ENCODE results near the gene SASS6. TPM values are rescaled to one million over a fixed set of nuclear protein-coding genes. Genes with fewer than 3 reads are reported as not detected.
"Not testable (repeated sequence)": the region's sequence is repeated elsewhere in the genome, so short reads cannot be mapped to it uniquely, and the experiment has no call there.

The SASS6 gene
- total RNA-seq, 8 experiments from 2014 or later, result 0.97 to 12.5 (median 8.0) TPM

DNA sequence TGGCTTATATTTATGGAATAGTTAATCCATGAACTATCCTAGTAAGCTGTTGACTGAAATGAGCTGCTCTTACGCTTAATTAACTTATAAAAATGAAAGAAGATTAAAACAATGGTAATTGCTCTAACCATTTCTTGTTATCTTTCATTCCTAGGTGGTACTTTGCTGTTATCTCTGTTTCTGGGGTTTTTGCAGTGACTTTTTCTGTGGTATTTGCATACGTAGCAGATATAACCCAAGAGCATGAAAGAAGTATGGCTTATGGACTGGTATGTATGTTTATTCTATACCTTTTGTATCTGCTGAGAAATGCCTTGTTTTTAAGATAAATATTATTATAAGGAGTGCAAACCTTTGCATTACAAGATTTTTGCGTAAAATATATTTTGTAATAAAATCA is 71.0 kb downstream of the SASS6 start:
- in situ Hi-C loops (cut with MboI; ENCODE audit: low pct_unique_long_range_greater_than_20kb in 2 of 9, low sequenced_read_pairs in 9 of 9, unreplicated experiment in 9 of 9), result no loop called here
- Histone ChIP-seq H3K27ac (no peak overlapping the region), H3K4me3 (no peak overlapping the region), H3K4me1 (replicated peaks in 1 of 2) (no peaks in the 10 kb centered on the region)
- ATAC-seq (replicated peaks in 6 of 8), result no peak
- WGBS, 10 experiments, result 95 to 100% (median 100%) methylated on average over 1 to 3 of the region's 3 CpGs

DNA sequence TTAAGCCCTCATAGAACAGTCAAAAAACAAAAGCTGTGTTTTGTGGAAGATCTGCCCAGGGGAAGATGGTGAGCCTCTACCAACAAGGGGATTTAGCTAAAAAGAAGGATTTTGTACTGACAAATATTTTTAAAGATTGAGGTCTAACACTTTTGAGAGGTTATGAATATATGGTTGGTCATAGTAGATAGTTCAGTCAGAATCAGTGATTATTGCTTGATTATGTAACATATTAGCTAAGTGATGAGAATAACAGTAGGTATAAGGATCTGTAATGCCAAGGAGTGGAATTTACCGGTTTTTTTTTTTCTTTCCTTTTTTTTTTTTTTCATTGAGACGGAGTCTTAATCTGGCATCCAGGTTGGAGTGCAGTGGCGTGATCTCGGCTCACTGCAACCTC is 79.0 kb downstream of the SASS6 start:
- Histone ChIP-seq H3K4me3 (no peak overlapping the region), H3K27ac (no peak overlapping the region), H3K4me1 (replicated peaks in 1 of 2) (peaks cover 0 to 2% of the 10 kb centered on the region in 2 donors)
- 88 to 100% (median 100%) methylated on average over 3 to 4 of the region's 4 CpGs; no CpG with 5 or more reads in 1 of the 10 experiments for WGBS, 10 experiments
- ATAC-seq (replicated peaks in 6 of 8), result no peak
- in situ Hi-C loops (cut with MboI; ENCODE audit: low pct_unique_long_range_greater_than_20kb in 2 of 9, low sequenced_read_pairs in 9 of 9, unreplicated experiment in 9 of 9), result no loop called here

DNA sequence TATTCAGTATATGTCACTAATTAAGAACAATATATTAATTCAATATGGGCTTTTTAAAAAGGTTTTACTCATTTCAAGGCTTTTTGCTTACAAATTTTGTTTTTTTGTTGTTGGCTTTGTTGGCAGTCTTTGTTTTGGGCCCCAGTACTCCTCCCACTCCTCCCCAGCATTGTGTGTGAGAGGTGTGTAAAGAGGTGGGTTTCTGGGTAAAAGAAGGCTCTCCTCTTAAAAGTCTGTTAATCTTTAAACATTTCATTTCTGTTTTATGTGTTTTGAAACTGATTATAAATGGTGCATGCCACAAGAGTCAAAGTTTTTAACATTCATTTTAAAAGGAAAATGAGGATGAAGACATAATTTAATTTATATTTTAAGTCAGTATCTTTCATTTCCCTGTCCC is 79.6 kb downstream of the SASS6 start:
- in situ Hi-C loops (cut with MboI; ENCODE audit: low pct_unique_long_range_greater_than_20kb in 2 of 9, low sequenced_read_pairs in 9 of 9, unreplicated experiment in 9 of 9), result no loop called here
- ATAC-seq (replicated peaks in 6 of 8), result no peak
- H3K4me3 ChIP-seq, result no peak overlapping the region
- no peak overlapping the region for H3K27ac ChIP-seq
- peaks cover 0 to 2% of the 10 kb centered on the region in 2 donors for H3K4me1 ChIP-seq (replicated peaks in 1 of 2)

DNA sequence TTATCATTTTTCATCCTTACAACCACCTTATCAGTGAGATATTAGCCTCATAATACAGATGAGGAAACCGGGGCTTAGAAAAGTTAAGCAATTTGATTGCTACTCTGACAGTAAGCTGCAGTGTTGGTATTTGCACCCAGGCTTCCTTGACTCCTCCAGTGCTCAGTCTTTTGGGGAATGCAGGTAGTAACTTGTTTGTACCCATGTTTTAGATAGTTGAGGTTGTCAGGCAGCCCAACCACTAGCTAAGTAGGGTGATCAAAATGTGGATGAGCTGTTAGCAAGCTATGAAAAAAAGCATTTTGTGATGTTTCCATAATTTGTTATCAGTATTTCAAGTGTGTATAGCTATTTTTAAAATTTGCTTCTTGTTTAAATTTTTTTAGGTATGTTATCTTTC is 80.8 kb downstream of the SASS6 start:
- Histone ChIP-seq H3K27ac (no peak overlapping the region), H3K4me3 (no peak overlapping the region), H3K4me1 (replicated peaks in 1 of 2) (peaks cover 0 to 2% of the 10 kb centered on the region in 2 donors)
- ATAC-seq (replicated peaks in 6 of 8), result no peak
- 86 to 100% (median 100%) methylated on average over 1 of the region's 1 CpG; no CpG with 5 or more reads in 4 of the 10 experiments for WGBS, 10 experiments
- in situ Hi-C loops (cut with MboI; ENCODE audit: low pct_unique_long_range_greater_than_20kb in 2 of 9, low sequenced_read_pairs in 9 of 9, unreplicated experiment in 9 of 9), result no loop called here

DNA sequence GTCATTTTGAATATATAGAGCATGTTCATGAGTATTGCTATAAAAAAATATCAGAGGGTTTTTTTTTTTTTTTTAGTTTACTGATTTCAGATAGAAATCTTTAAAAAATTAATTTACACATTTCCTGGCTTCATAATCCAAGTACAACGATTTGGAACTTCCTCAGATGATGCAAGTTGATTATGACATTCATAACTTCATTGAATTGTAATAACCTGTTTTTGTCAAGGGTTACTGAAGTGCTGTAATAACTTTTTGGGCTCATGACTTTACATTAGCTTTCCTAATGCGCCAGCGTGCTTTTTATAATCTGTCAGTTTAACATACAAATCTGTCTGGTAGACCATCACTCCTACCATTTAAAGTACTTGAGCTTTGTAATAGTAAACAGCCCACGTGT is 81.3 kb downstream of the SASS6 start:
- Histone ChIP-seq H3K27ac (no peak overlapping the region), H3K4me1 (replicated peaks in 1 of 2) (peaks cover 0 to 2% of the 10 kb centered on the region in 2 donors), H3K4me3 (no peak overlapping the region)
- ATAC-seq (replicated peaks in 6 of 8), result no peak
- in situ Hi-C loops (cut with MboI; ENCODE audit: low pct_unique_long_range_greater_than_20kb in 2 of 9, low sequenced_read_pairs in 9 of 9, unreplicated experiment in 9 of 9), result no loop called here
- WGBS, 10 experiments, result 67 to 100% (median 92%) methylated on average over 3 to 4 of the region's 4 CpGs; no CpG with 5 or more reads in 1 of the 10 experiments

- no peak overlapping the region for H3K4me3 ChIP-seq
- no peak overlapping the region for H3K27ac ChIP-seq
- peaks cover 0 to 2% of the 10 kb centered on the region in 2 donors for H3K4me1 ChIP-seq (replicated peaks in 1 of 2)
- in situ Hi-C loops (cut with MboI; ENCODE audit: low pct_unique_long_range_greater_than_20kb in 2 of 9, low sequenced_read_pairs in 9 of 9, unreplicated experiment in 9 of 9), result no loop called here
- no peak for ATAC-seq (replicated peaks in 6 of 8)
- 80 to 100% (median 94%) methylated on average over 2 to 4 of the region's 4 CpGs; no CpG with 5 or more reads in 1 of the 10 experiments for WGBS, 10 experiments
Measured at GRCh38 chr1:100050139-100050538, 82.6 kb downstream of the SASS6 start.

DNA sequence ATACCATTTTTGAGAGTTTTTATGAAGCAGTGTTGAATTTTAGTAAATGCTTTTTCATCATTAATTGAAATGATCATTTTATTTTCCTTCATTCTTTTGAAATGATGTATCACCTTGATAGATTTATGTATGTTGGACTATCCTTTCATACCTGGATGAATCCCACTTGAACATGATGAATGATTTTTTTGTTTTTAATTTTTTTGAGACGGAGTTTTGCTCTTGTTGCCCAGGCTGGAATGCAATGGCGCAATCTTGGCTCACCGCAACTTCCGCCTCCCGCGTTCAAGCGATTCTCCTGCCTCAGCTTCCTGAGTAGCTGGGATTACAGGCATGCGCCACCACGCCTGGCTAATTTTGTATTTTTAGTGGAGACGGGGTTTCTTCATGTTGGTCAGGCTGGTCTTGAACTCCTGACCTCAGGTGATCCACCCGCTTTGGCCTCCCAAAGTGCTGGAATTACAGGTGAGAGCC is 85.5 kb downstream of the SASS6 start:
- WGBS, 10 experiments, result 40 to 100% (median 98%) methylated on average over 1 to 11 of the region's 11 CpGs; no CpG with 5 or more reads in 2 of the 10 experiments
- not testable (repeated sequence) for H3K4me3 ChIP-seq; H3K27ac ChIP-seq; H3K4me1 ChIP-seq (replicated peaks in 1 of 2); ATAC-seq (replicated peaks in 6 of 8)
- in situ Hi-C loops (cut with MboI; ENCODE audit: low pct_unique_long_range_greater_than_20kb in 2 of 9, low sequenced_read_pairs in 9 of 9, unreplicated experiment in 9 of 9), result loop anchor here in 1 of 9 experiments (25.0 kb wide), 1 partner anchor 235 kb away; no protein-coding TSS in a partner anchor

GRCh38 chr1:100045206-100045605 is 87.5 kb downstream of the SASS6 start:
- no peak for ATAC-seq (replicated peaks in 6 of 8)
- no peak overlapping the region for H3K4me3 ChIP-seq
- H3K4me1 ChIP-seq (replicated peaks in 1 of 2), result peaks cover 5 to 7% of the 10 kb centered on the region in 2 donors
- 79 to 100% (median 98%) methylated on average over 3 to 5 of the region's 5 CpGs for WGBS, 10 experiments
- in situ Hi-C loops (cut with MboI; ENCODE audit: low pct_unique_long_range_greater_than_20kb in 2 of 9, low sequenced_read_pairs in 9 of 9, unreplicated experiment in 9 of 9), result loop anchor here in 1 of 9 experiments (25.0 kb wide), 1 partner anchor 233 kb away; no protein-coding TSS in a partner anchor
- H3K27ac ChIP-seq, result no peak overlapping the region

GRCh38 chr1:100039591-100039990 is 93.1 kb downstream of the SASS6 start:
- ATAC-seq (replicated peaks in 6 of 8), result no peak
- in situ Hi-C loops (cut with MboI; ENCODE audit: low pct_unique_long_range_greater_than_20kb in 2 of 9, low sequenced_read_pairs in 9 of 9, unreplicated experiment in 9 of 9), result loop anchor here in 1 of 9 experiments (25.0 kb wide), 1 partner anchor 227 kb away; no protein-coding TSS in a partner anchor
- WGBS, 10 experiments, result 0 to 21% (median 8%) methylated on average over 1 to 2 of the region's 2 CpGs
- peaks cover 6 to 22% of the 10 kb centered on the region in 2 donors for H3K4me1 ChIP-seq (replicated peaks in 1 of 2)
- no peak overlapping the region for H3K27ac ChIP-seq
- H3K4me3 ChIP-seq, result peak overlapping the region; percentile 64 to 86 (median 74)

- Histone ChIP-seq H3K4me3 (peak overlapping the region; percentile 64 to 86 (median 74)), H3K4me1 (replicated peaks in 1 of 2) (peaks cover 6 to 22% of the 10 kb centered on the region in 2 donors), H3K27ac (peak overlapping the region; percentile 94 to 96)
- WGBS, 10 experiments, result 0 to 4% (median 1%) methylated on average over 2 to 23 of the region's 37 CpGs
- in situ Hi-C loops (cut with MboI; ENCODE audit: low pct_unique_long_range_greater_than_20kb in 2 of 9, low sequenced_read_pairs in 9 of 9, unreplicated experiment in 9 of 9), result loop anchor here in 1 of 9 experiments (25.0 kb wide), 1 partner anchor 226 kb away; no protein-coding TSS in a partner anchor
- ATAC-seq (replicated peaks in 6 of 8), result peak; percentile 39 to 60 (median 50)
Measured at GRCh38 chr1:100038660-100039287, 94.0 kb downstream of the SASS6 start.

DNA sequence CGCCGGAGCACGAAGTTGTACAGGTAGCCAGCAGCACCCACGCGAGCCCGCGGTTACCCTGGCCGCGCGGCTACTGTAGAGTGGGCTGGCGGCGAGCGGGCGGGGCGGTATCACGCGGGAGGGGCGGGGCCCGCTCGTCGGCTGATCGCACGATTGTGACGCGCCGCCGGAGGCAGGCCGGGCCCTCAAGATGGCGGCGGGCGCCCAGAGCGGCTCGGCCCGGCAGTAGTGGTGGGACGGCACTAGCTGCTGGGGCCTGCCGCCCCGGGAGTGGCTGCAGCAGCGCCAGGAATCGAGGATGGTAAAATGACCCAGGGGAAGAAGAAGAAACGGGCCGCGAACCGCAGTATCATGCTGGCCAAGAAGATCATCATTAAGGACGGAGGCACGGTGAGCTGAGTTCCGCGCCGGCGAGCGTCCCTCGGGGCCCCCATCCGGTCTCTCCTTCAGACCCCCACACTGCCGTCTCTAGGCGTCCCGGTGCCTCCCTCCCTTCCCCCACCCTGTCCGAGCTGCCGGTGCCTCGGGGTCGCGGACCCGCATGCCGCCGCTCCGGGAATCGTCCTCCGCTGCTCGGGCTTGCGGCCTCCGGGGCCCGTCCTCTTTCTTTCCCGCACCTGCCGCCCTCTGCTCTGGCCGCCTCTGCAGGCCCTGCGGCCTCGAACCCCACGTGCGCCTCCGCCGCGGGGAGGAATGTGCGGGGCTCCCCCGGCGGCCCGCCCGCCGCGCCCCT is 94.6 kb downstream of the SASS6 start:
- H3K27ac ChIP-seq, result peak overlapping the region; percentile 94 to 96
- ATAC-seq (replicated peaks in 6 of 8), result peak; percentile 77 to 96 (median 94)
- H3K4me3 ChIP-seq, result peak overlapping the region; percentile 64 to 86 (median 74)
- 0 to 5% (median 0%) methylated on average over 8 to 19 of the region's 87 CpGs; no CpG with 5 or more reads in 6 of the 10 experiments for WGBS, 10 experiments
- in situ Hi-C loops (cut with MboI; ENCODE audit: low pct_unique_long_range_greater_than_20kb in 2 of 9, low sequenced_read_pairs in 9 of 9, unreplicated experiment in 9 of 9), result loop anchor here in 1 of 9 experiments (25.0 kb wide), 1 partner anchor 226 kb away; no protein-coding TSS in a partner anchor
- peaks cover 6 to 22% of the 10 kb centered on the region in 2 donors for H3K4me1 ChIP-seq (replicated peaks in 1 of 2)

DNA sequence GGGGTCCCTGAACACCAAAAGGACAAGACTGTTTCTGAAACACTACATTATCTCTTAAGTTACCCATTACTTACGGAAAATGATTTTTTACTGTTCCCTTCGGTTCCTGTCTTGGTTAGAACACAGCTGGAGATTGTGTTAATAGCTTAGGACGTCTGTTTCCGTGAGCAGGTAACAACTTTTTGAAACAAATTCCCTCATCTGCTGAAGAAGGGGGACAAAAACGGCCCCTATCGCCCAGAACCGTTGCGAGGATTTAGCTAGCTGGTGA is 95.1 kb downstream of the SASS6 start:
- ATAC-seq (replicated peaks in 6 of 8), result peak in 1 of 8 experiments; percentile 1
- Histone ChIP-seq H3K4me3 (peak overlapping the region; percentile 64 to 86 (median 74)), H3K27ac (peak overlapping the region; percentile 94 to 96), H3K4me1 (replicated peaks in 1 of 2) (peaks cover 6 to 22% of the 10 kb centered on the region in 2 donors)
- in situ Hi-C loops (cut with MboI; ENCODE audit: low pct_unique_long_range_greater_than_20kb in 2 of 9, low sequenced_read_pairs in 9 of 9, unreplicated experiment in 9 of 9), result loop anchor here in 1 of 9 experiments (25.0 kb wide), 1 partner anchor 225 kb away; no protein-coding TSS in a partner anchor
- WGBS, 10 experiments, result 0% methylated on average over 1 to 7 of the region's 8 CpGs; no CpG with 5 or more reads in 2 of the 10 experiments

Data from motor neuron (in vitro differentiated cells).